Stomach smooth muscle (tissue), 2 donors: ENCODE results near the gene ESRRG.

Experiments used
- H3K27ac ChIP-seq: one replicate; pipeline ENCODE4 v1.7.0; 2013; ENCODE audit warnings: mild to moderate bottlenecking, low read length, inconsistent platforms
- H3K27me3 ChIP-seq, 2 donors: one replicate each; pipeline ENCODE4 v1.7.0; 2013; ENCODE audit warnings: low read length in 2 of 2; ENCODE audit not compliant: insufficient read depth in 2 of 2, control insufficient read depth in 1 of 2
- H3K36me3 ChIP-seq, 2 donors: one replicate each; pipeline ENCODE4 v1.7.0; 2013; ENCODE audit warnings: low read length in 2 of 2; ENCODE audit not compliant: control insufficient read depth in 2 of 2, insufficient read depth in 2 of 2
- H3K4me1 ChIP-seq: one replicate; pipeline ENCODE4 v1.7.0; 2013; ENCODE audit warnings: low read length; ENCODE audit not compliant: control insufficient read depth, insufficient read depth
- H3K4me3 ChIP-seq, 2 donors: one replicate each; pipeline ENCODE4 v1.7.0; 2013; ENCODE audit warnings: low read length in 2 of 2
- H3K9ac ChIP-seq, 2 donors: one replicate each; pipeline ENCODE4 v1.7.0; 2013; ENCODE audit warnings: low read length in 2 of 2, mild to moderate bottlenecking in 1 of 2
- H3K9me3 ChIP-seq, 2 donors: one replicate each; pipeline ENCODE4 v1.7.0; 2013; ENCODE audit warnings: low read length in 2 of 2; ENCODE audit not compliant: control insufficient read depth in 2 of 2
- donor health status: healthy.
- donor health status: Pancreatic carcinoma.

Gene ESRRG

GRCh38 chr1:216476341-216476740 is 246.9 kb downstream of the ESRRG start:
- Histone ChIP-seq H3K4me1 (no peaks in the 10 kb centered on the region), H3K27ac (no peak overlapping the region), H3K9ac (no peak overlapping the region), H3K4me3 (no peak overlapping the region), H3K36me3 (no peaks in the 10 kb centered on the region), H3K9me3 (no peaks in the 10 kb centered on the region), H3K27me3 (no peaks in the 10 kb centered on the region)

GRCh38 chr1:216475659-216476276 is 247.5 kb downstream of the ESRRG start:
- H3K4me3 ChIP-seq = no peak overlapping the region
- no peak overlapping the region for H3K9ac ChIP-seq
- no peaks in the 10 kb centered on the region for H3K9me3 ChIP-seq
- H3K36me3 ChIP-seq = no peaks in the 10 kb centered on the region
- no peaks in the 10 kb centered on the region for H3K4me1 ChIP-seq
- no peak overlapping the region for H3K27ac ChIP-seq
- H3K27me3 ChIP-seq = no peaks in the 10 kb centered on the region

- Histone ChIP-seq H3K9ac (no peak overlapping the region), H3K27ac (no peak overlapping the region), H3K27me3 (no peaks in the 10 kb centered on the region), H3K9me3 (no peaks in the 10 kb centered on the region), H3K36me3 (no peaks in the 10 kb centered on the region), H3K4me1 (no peaks in the 10 kb centered on the region), H3K4me3 (no peak overlapping the region)
Measured at GRCh38 chr1:216466162-216466801, 256.9 kb downstream of the ESRRG start.

GRCh38 chr1:216464489-216464888 is 258.7 kb downstream of the ESRRG start:
- Histone ChIP-seq H3K4me3 (no peak overlapping the region), H3K27me3 (no peaks in the 10 kb centered on the region), H3K27ac (no peak overlapping the region), H3K9me3 (no peaks in the 10 kb centered on the region), H3K36me3 (no peaks in the 10 kb centered on the region), H3K9ac (no peak overlapping the region), H3K4me1 (no peaks in the 10 kb centered on the region)

GRCh38 chr1:216462066-216462775 is 261.0 kb downstream of the ESRRG start:
- H3K27me3 ChIP-seq = no peaks in the 10 kb centered on the region
- no peak overlapping the region for H3K27ac ChIP-seq
- H3K4me1 ChIP-seq = no peaks in the 10 kb centered on the region
- no peak overlapping the region for H3K4me3 ChIP-seq
- no peak overlapping the region for H3K9ac ChIP-seq
- H3K9me3 ChIP-seq = no peaks in the 10 kb centered on the region
- H3K36me3 ChIP-seq = no peaks in the 10 kb centered on the region

- H3K9ac ChIP-seq = no peak overlapping the region
- no peaks in the 10 kb centered on the region for H3K4me1 ChIP-seq
- H3K36me3 ChIP-seq = no peaks in the 10 kb centered on the region
- H3K9me3 ChIP-seq = no peaks in the 10 kb centered on the region
- H3K4me3 ChIP-seq = no peak overlapping the region
- no peak overlapping the region for H3K27ac ChIP-seq
- no peaks in the 10 kb centered on the region for H3K27me3 ChIP-seq
Measured at GRCh38 chr1:216461466-216461865, 261.8 kb downstream of the ESRRG start.

- Histone ChIP-seq H3K9ac (no peak overlapping the region), H3K27ac (no peak overlapping the region), H3K27me3 (no peaks in the 10 kb centered on the region), H3K36me3 (no peaks in the 10 kb centered on the region), H3K4me3 (no peak overlapping the region), H3K9me3 (no peaks in the 10 kb centered on the region), H3K4me1 (no peaks in the 10 kb centered on the region)
Measured at GRCh38 chr1:216459651-216460207, 263.5 kb downstream of the ESRRG start.

GRCh38 chr1:216458812-216459211 is 264.4 kb downstream of the ESRRG start:
- Histone ChIP-seq H3K27me3 (no peaks in the 10 kb centered on the region), H3K36me3 (no peaks in the 10 kb centered on the region), H3K27ac (no peak overlapping the region), H3K9me3 (peaks cover 0 to 2% of the 10 kb centered on the region in 2 donors), H3K9ac (no peak overlapping the region), H3K4me1 (no peaks in the 10 kb centered on the region), H3K4me3 (no peak overlapping the region)

GRCh38 chr1:216457356-216457755 is 265.9 kb downstream of the ESRRG start:
- H3K36me3 ChIP-seq = no peaks in the 10 kb centered on the region
- H3K9me3 ChIP-seq = peaks cover 0 to 2% of the 10 kb centered on the region in 2 donors
- no peak overlapping the region for H3K27ac ChIP-seq
- H3K9ac ChIP-seq = no peak overlapping the region
- no peak overlapping the region for H3K4me3 ChIP-seq
- H3K27me3 ChIP-seq = no peaks in the 10 kb centered on the region
- H3K4me1 ChIP-seq = no peaks in the 10 kb centered on the region

- Histone ChIP-seq H3K27ac (no peak overlapping the region), H3K27me3 (no peaks in the 10 kb centered on the region), H3K4me3 (no peak overlapping the region), H3K36me3 (no peaks in the 10 kb centered on the region), H3K9ac (no peak overlapping the region), H3K4me1 (no peaks in the 10 kb centered on the region), H3K9me3 (peaks cover 0 to 2% of the 10 kb centered on the region in 2 donors)
Measured at GRCh38 chr1:216456682-216457081, 266.5 kb downstream of the ESRRG start.
